IPS-NIHi11 (cell line): ENCODE results near the gene SETSIP.
"Not testable (repeated sequence)": the region's sequence is repeated elsewhere in the genome, so short reads cannot be mapped to it uniquely, and the experiment has no call there.

ENCODE experiments used
- DNase-seq: peaks from one replicate; pipeline ENCODE4 v3.0.0; 2012; ENCODE audit warnings: mixed read lengths, low spot score

Gene SETSIP

DNA sequence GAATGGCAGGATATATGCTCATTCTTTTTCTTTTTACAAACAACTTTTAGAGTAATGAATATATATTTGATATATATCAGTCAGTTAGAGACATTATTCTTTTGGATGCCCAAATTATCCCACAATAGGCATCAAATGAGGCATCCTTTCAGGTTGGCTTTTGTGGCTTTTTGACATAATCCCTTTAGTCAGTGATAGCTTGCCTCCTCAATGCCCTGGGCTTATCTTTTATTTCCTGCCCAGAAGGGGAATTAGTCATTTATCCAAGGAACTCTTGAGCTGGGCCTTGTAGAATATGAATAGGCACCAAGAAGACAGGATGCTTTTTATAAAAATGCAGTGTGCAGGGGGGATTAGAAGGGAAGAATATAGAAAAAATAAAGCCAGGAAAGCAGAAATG, 23.3 kb downstream of the SETSIP start:
- no peak for DNase-seq

DNA sequence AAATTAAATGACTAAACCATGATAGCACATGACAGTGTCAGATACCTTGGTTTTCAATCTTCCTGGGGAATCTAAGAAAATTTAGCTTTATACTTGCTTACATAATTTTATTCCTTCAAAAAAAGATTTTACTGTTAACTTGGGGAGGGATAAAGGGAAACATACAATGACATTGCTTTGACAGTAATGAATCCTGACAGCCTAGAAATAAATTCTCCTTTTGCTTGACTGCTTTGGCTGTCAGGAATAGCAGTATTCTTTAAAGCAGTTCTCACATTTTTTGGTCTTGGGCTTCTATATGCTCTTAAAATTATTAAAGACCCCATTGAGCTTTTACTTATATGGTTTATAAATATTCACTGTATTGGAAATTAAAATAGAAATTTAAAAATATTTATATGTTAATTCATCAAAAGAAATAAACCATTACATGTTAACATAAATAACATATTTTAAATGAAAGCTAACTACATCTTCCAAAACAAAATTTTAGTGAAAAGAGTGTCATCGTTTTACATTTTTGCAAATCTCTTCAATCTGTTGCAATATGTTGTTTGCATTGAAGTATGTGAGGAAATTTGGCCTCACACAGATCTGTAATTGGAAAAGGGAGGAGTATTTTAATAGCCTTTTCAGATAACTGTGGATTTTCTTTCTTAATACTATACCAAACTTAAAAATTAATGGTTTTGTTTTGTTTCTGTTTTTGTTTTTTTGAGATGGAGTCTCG, 29.3 kb downstream of the SETSIP start:
- no peak for DNase-seq

DNA sequence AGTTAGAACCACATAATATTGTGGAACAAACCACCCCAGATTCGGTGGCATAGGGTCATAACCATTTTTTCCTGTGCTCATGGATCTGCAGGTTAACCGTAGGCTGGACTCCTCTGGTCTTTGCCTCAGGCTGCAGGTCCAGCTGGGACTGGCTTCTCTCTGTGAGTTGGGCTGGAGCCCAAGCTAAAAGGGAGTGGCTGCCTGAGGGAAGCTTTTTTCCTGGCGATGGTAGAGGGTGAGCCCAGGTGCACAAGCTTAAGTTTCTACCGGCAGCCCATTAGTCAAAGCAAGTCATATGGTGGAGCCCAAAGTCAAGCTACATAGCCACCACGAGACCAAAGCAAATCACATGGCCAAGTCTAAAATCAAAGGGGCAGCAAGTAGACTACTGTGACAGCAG, 31.6 kb downstream of the SETSIP start:
- peak; percentile 10 for DNase-seq

DNA sequence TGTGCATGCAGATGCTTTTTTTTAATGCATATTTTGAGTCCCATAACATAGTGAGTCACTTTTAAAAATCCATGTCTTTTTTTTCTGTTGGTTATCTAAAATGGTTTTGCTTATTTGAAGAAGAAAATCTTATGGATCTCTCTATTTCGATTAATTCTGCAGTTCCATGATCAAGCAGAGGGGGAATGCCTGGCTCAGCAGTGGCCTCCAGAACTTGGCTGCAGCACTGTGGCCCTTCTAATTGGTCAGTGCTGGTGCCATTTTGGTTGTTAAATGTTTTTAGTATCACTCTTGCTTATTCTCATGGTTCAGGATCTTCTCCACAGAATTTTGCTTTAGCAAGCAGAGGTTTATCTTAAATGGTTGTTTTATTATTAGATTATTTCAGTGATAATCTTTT, 34.2 kb downstream of the SETSIP start:
- DNase-seq = no peak

DNA sequence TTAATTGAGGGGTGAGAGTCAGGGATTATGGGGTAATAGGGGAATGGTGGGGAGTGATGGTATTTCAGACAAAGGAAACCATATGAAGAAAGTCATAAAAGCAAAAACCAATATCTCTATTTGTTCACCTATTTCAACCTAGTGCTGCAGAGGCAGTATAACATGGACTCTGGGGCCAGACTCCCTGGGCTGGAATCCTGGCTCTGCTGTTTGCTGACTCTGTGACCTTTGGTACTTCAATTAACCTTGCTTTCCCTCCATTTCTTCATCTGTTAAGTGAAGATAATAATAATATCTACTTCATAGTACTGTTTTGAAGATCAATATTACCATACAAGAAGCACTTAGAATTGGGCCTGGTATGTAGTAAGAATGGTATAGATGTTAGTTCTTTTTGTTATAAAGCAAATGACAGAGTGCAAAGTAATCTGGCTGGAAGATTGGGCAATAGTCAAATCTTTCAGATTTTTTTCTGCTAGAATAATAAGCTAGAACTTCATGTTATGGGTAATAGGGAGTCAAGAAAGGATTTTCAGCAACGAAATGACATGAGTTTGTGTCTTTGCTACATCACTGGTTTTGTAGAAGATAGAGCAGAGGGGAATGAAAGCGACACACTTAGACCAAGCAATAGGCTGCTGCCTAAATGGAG, 36.4 kb downstream of the SETSIP start:
- DNase-seq = no peak

DNA sequence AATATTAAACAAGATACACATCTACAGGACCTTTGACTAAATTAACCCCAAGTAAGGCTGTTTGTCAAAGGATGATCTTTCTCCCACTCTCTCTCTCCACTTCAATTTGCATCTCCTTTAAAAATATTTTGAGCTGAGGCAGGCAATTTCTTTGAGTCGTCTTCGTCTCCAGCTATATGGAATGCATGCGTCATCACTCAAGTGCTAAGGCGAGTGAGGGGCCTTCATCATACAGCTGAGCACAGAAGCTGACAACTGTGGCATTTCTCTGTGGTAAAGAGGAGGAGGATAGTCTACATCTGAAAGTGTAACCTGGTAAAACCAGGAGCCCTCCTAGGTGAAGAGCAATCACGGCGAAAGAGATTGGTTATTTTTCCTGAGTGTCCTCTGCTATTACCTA, 37.8 kb downstream of the SETSIP start:
- no peak for DNase-seq

DNA sequence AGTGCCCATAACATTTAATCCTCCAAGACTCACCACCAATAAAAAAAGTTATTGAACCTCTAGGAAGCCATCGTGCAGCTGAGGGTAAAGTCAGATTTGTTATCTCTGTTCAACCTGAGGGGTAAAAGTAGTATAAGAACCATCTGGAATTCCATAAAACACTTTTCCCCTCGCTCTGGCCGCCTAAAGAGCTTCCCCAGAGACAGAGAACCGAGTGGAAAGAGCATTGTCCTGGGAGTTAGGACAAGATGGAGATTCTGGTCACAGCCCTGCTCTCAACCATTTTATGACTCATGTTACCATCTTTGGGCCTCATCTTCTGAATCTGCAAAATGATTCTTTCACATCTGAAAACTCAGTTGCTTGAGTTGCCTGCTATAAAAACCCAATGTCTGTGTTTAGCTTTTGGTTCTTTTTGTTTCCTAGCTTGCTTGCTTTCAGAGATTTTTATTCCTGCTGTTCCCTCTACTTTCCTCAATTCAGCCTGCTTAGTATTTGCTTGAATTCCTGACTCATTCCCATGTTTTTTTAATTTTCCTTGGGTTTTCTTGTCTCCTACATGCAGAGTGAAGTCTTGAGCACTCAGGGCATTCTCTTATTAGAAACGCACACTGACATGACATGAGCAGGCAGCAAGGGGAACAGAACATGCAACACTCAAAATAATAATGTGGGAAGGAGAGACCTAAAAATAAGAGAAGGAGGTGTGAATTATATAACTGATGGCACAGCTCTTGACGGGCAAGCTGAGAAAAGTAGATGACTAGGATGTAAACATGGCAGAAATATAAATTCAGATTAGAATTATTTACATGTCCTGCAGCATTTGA, 43.7 kb downstream of the SETSIP start:
- DNase-seq = no peak

DNA sequence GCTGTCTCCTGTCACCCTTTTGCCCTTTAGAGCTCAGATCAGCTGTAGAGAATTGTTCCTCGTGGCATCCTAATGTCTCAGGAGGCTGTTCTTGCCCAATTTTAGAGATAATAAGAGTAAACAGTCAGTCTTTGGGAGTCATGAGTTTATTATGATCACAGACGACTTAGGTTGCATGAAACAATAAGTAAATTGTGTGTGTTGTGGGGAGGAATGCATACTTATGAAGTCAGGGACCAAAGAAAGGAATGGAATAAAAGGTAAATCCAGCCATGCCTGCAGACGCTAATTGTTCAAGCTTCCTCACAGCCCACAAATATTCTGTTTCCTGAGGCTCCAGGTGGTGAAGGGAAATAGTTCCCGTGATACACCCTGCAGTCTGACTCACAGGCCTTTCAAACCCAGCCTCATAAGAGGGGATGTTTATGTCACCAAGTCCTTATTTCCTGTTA, 44.5 kb downstream of the SETSIP start:
- peak; percentile 5 for DNase-seq

DNA sequence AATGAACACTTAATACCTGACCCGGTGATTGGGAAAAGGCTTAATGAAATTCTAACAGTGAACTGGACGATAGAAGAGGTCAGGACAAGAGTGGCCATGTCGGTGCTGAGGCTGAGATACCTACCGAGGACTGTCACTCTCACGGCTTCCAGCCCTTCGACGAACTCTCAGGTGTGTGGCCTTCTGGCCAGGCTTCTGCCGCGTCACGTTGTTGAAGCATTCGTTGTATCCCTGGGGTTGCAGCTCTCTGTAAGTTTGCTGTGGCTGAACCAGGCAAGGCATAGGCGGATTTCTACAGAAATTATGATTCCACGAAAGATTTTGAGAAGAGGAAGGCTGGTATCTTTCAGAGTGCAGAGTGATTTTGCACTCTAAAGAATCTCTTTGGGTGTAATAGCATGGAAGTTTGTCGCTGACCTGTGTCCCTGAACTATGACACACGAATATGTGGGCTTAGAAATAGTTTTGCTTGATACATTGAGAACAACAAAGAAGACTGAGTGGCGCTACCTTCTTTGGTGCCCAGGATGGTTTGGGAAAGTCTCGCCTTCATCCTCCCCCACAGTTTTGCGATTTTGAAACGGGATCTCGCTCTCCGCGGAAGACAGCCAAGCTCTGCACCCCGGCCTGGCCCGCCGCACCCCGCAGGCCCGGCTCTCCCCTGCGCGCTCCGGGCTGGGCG, 45.8 kb downstream of the SETSIP start:
- peak; percentile 12 for DNase-seq

DNA sequence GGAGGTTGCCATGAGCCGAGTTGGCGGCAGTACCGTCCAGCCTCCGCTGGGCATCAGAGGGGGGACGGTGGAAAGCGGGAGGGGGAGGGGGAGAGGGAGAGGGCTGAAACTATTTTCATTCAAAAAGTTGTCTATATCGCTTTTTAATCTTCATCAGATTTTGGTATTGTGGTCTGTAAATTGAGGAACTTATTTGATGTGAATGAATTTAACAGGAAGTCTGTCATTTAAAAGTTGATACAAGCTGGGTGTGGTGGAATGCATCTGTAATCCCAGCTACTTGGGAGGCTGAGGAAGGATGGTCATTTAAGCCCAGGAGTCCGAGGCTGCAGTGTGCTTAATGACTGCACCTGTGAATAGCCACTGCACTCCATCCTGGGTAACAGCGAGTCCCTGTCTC, 48.4 kb downstream of the SETSIP start:
- DNase-seq = no peak

DNA sequence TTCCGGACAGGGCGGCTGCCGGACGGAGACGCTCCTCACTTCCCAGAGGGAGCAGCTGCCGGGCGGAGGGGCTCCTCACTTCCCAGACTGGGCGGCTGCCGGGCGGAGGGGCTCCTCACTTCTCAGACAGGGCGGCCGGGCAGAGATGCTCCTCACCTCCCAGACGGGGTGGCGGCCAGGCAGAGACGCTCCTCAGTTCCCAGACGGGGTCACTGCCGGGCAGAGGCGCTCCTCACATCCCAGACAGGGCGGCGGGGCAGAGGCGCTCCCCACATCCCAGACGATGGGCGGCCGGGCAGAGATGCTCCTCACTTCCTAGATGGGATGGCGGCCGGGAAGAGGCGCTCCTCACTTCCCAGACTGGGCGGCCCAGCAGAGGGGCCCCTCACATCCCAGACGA, 49.2 kb downstream of the SETSIP start:
- not testable (repeated sequence) for DNase-seq
